ENCODE data around the gene YDJC. TPM values are rescaled to one million over a fixed set of nuclear protein-coding genes. Genes with fewer than 3 reads are reported as not detected.
"Not testable (repeated sequence)": the region's sequence is repeated elsewhere in the genome, so short reads cannot be mapped to it uniquely, and the experiment has no call there.

Gene YDJC
- total RNA-seq, 1 experiment from 2014 or later, result 34.6 TPM

DNA sequence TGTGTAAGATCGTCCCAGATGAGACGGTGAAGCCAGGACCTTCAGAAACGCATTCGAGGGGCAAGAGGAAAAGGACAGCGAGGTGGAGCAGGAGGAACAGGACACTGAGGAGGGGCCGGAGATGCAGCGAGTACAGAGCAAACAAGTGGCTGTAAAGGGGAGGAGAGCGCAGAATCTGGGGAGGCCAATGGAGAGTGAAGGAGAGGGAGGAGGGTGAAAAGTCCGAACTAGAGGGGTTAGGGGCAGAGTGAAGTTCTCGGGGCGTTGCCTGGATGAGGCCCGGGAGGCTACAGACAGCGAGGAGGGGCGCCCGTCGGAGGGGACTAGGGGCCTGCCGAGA is 27.2 kb upstream of the YDJC start:
- no peak for DNase-seq (ENCODE audit: low read depth, low spot score)
- in situ Hi-C loops (cut with HindIII; ENCODE audit: low pct_unique_long_range_greater_than_20kb, low sequenced_read_pairs), result no loop called here

DNA sequence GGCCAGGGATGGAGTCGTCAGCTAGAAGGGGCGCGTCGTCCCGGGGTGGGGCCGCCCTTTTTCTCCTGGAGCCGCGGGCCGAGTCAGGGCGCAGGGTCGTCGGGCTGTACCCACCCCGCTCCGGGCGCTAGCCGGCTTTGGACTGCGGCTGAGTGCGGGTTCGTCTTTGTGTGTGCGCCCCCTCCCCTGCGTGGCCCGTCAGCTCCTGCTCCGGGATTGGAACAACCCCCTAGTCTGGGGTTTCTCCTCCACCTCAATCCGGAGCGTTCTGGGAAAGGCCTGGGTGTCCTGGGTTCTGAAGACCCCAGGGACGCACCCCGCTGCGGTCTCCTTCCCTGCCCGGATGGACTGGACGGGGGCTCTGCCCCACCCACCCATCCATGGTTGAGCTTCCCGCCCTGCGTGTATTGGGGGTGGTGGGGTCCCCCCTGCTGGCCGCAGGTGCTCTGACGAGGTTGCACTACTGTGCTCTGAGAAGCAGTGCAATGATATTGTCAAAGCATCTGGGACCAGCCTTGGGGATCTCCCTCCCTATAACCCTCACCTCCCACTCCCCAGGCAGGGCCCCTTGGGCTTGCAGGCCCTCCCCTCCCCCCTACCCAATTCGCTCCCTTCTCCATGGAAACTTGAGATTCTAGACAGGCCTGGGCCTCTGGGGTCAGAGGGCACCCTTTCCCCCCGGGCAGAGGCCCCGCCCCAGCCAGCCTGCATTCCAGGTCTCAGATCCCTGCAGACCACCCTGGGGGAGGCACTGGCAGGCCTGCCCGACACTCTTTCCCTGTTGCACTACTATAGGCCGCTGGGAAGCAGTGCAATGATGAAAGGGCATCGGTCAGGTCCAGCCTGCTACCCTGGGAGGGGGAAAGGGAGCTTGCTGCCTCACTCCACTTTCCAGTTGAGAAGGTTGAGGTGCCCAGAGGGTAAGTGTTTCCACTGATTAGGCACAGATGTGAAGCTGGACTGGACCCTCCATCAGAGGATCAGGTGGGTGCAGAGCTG is 23.0 kb upstream of the YDJC start:
- in situ Hi-C loops (cut with HindIII; ENCODE audit: low pct_unique_long_range_greater_than_20kb, low sequenced_read_pairs), result no loop called here
- no peak for DNase-seq (ENCODE audit: low read depth, low spot score)

DNA sequence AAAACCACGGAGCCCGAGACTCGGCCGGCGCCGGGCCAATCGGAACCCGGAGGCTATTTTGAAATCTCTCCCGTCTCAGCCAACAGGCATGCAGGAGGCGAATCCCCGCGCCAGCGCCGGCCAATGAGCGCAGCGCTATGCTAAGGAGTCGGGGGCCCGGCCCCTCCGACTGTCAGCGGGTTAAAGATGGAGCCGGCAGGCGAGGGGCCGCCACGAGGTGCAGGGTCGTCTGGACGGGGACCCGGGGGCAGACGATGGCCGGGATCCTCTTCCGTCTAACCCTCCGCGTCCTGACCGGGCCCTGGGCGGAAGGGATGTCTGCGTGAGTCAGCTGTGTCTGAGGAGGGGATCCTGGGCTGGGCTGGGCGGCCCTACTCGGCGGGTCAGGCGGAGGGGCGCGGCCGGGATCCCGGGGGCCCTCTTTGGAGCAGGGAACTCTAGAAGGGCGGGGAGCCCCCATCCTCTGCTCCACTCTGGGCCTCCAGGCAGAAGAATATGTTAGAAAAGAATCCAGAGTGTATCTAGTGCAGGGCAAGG is 22.3 kb upstream of the YDJC start:
- DNase-seq (ENCODE audit: low read depth, low spot score), result peak; percentile 92
- in situ Hi-C loops (cut with HindIII; ENCODE audit: low pct_unique_long_range_greater_than_20kb, low sequenced_read_pairs), result no loop called here

DNA sequence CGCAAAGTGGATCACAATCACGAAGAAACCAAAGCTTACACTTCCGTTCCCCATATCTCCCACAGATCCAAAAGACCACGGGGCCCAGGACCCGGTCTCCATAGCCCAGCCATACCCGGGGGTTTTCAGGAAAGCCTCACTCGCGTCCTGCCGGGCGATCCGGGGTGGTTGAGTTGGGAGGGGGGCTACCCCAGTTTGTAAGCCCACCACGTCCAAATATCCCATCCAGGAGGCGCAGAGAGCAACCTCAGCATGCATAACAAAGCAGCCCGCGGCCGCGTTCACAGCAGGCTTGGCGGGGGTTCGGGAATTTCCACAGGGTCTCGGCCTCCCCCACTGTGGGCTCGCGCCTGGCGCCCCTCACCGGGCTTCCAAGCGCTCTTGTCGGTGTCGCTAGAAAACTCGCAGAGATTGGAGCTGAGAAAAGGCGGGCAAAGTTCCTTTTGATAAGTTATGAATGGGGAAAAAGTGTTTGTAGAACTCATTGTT is 21.7 kb upstream of the YDJC start:
- no peak for DNase-seq (ENCODE audit: low read depth, low spot score)
- in situ Hi-C loops (cut with HindIII; ENCODE audit: low pct_unique_long_range_greater_than_20kb, low sequenced_read_pairs), result no loop called here

DNA sequence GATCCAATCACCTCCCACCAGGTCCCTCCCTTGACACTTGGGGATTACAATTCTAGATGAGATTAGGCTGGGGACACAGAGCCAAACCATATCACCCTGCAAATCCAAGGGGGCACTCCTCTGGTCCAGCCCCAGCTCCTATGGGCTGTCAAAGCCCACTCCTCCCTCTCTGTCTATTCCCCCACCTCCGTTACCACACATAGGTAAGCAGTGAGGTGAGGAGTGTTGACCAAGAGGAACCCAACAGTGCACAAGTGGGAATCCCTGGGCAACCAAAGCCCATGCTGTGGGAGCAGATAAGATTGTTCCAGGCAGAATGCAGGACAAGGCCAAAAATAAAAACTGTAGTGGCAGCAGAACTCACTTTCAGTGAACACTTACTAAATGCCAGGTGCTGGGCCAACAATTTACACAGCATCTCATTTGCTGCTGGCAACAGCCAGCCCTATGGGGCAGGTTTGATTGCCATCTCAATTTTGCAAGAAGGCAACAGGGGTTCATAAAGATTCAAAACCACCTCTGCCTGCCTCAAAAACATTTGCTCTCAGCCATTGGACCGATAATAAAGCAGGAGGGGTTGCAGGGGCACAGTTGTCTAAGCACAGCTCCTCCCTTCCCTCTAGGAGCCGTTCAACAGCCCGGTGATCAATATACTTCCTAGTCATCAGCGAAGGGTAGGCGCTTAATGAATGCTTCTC is 21.1 kb upstream of the YDJC start:
- in situ Hi-C loops (cut with HindIII; ENCODE audit: low pct_unique_long_range_greater_than_20kb, low sequenced_read_pairs), result no loop called here

DNA sequence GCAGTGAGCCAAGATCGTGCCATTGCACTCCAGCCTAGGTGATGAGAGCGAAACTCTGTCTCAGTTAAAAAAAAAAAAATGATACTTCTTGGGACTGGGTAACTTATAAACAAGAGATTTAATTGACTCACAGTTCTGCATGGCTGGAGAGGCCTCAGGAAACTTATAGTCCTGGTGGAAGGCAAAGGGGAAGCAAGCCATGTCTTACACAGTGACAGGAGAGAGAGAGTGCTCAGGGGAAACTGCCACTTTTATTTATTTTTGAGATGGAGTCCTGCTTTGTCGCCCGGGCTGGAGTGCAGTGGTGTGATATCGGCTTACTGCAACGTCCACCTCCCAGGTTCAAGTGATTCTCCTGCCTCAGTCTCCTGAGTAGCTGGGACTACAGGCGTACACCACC is 20.5 kb upstream of the YDJC start:
- no peak for DNase-seq (ENCODE audit: low read depth, low spot score)
- in situ Hi-C loops (cut with HindIII; ENCODE audit: low pct_unique_long_range_greater_than_20kb, low sequenced_read_pairs), result no loop called here

More for the DNA sequence above, 21.1 kb upstream of the YDJC start:
- no peak for DNase-seq (ENCODE audit: low read depth, low spot score)

DNA sequence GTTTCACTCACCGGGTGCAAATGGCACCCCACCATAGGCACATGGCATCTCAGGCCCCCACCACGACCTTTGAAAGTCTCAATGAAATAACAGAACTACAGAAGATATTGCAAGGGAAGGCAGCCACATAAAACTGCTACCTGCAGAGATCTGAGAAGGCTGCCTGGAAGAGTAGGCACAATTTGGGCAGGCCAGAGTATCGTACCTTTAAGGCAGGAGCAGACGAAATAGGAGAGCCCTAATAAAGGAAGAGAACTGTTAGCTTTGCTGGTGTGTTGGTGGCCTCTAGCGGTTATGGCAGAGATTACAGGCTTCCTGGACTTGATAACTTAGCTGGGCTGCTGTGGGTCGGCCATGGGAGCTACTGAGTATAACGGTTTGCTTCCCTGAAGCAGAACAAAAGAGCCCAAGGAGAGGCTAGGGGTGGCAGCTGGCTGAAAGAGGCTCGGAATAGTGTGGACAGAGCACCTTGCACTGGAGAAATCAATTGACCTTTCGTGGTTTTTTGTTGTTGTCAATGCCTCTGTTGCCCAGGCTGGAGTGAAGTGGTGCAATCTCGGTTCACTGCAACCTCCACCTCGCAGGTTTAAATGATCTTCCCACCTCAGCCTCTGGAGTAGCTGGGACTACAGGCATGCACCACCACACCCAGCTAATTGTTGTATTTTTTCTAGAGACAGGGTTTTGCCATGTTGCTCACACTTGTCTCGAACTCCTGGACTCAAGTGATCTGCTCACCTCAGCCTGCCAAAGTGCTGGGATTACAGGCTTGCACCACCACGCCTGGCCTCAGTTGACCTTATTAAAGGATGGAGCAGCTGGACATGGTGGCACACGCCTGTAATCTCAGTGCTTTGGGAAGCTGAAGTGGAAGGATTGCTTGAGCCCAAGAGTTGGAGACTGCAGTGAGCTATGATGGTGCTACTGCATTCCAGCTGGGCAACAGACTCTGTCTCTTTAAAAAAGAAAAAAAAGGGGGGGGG is 17.1 kb upstream of the YDJC start:
- in situ Hi-C loops (cut with HindIII; ENCODE audit: low pct_unique_long_range_greater_than_20kb, low sequenced_read_pairs), result no loop called here
- DNase-seq (ENCODE audit: low read depth, low spot score), result peak; percentile 92

DNA sequence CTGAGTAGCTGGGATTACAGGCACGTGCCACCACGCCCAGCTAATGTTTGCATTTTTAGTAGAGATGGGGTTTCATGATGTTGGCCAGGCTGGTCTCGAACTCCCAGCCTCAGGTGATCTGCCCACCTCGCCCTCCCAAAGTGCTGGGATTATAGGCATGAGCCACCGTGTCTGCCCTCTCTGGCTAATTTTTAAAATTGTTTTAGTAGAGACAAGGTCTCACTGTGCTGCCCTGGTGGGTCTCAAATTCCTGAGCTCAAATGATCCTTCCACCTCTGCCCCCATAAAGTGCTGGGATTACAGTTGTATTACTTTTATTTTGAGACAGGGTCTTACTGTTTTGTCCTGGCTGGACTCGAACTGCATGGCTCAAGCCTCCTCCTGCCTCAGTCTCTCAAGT is 15.7 kb upstream of the YDJC start:
- in situ Hi-C loops (cut with HindIII; ENCODE audit: low pct_unique_long_range_greater_than_20kb, low sequenced_read_pairs); DNase-seq (ENCODE audit: low read depth, low spot score): not testable (repeated sequence)

DNA sequence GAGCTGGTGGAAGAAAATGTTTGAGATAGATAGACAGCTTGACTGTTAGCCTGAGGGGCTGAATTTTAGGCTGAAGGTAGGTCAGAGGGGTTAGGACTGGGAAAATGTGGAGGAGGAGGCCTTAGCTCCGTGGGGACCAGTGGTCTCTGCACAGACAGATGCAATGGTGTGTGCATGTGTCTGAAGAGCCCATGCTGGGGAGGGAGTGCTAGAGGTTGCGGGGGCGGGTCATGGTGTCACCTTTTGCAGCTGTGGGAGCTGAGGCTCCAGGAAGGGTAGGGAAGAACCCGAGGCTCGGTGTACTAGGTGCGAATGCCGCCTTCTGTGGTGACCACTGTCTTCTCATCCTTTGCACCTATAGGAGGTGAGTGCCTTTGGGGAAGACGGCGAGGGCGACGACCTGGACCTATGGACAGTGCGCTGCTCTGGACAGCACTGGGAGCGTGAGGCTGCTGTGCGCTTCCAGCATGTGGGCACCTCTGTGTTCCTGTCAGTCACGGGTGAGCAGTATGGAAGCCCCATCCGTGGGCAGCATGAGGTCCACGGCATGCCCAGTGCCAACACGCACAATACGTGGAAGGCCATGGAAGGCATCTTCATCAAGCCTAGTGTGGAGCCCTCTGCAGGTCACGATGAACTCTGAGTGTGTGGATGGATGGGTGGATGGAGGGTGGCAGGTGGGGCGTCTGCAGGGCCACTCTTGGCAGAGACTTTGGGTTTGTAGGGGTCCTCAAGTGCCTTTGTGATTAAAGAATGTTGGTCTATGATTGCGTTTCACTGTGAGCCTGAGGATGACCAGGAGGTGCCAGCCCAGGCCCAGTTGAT is 13.9 kb upstream of the YDJC start:
- peak; percentile 45 for DNase-seq (ENCODE audit: low read depth, low spot score)
- in situ Hi-C loops (cut with HindIII; ENCODE audit: low pct_unique_long_range_greater_than_20kb, low sequenced_read_pairs), result no loop called here

DNA sequence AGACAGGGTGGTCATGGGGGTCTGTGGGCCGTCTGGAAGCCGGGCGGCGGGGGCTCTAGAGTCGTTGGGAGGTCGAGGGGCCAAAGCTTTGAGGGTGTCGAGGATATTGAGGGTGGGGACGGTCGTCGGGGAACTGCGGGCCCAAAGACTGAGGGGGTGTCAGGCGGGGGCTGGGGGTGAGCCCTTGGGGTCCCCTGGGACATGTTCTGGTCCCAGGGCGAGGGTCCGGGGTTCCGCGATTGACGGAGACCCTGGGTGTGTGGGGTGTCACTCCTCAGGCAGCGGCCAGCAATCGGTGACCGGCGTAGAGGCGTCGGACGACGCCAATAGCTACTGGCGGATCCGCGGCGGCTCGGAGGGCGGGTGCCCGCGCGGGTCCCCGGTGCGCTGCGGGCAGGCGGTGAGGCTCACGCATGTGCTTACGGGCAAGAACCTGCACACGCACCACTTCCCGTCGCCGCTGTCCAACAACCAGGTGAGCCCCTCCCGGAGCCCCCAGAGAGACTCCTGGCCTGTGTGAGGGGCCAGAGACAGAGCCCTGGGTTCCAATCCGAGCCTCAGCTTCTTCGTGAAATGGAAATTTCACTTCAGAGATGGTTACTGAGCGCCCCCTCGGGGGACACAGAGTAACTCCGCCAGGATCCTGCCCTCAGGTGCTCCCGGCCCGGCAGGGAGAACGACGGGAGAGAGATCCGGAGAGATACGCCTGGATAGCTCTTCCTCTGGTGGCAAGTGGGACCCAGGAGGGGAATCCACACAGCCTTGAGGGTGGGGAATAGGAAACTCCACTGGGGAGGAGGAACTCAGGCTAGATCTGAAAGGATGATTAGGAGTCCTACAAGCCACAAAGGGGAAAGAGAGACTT is 13.0 kb upstream of the YDJC start:
- DNase-seq (ENCODE audit: low read depth, low spot score), result peak; percentile 73
- in situ Hi-C loops (cut with HindIII; ENCODE audit: low pct_unique_long_range_greater_than_20kb, low sequenced_read_pairs), result no loop called here

DNA sequence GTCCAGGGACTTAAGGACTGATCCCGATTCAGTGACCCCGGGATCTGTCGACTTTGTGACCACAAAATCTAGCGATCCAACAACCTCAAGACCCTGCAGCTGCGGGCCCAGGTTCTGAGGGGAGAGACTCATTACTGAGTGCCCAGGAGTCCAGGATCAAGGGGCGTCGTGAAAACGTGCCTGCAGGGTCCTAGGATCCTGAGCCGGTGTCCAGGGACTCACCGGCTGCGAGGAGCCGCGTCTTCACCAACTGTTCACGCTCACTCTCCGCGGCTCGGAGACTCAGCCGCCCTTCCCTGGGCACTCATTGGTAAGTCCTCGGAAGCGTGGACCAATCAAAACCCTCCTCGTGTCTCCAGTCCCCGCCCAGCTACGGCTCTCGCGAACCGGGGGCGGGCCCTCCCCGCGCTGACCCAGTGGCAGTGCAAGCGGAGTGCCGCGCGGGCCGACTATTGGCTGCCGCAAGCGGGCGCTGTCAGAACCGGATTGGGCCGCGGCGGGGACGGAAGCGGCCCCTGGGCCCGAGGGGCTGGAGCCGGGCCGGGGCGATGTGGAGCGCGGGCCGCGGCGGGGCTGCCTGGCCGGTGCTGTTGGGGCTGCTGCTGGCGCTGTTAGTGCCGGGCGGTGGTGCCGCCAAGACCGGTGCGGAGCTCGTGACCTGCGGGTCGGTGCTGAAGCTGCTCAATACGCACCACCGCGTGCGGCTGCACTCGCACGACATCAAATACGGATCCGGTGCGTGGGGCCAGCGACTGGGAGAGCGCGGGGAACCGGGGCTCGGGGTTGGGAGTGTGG is 12.2 kb upstream of the YDJC start, which contains the start of gene SDF2L1:
Gene SDF2L1, plus strand, starts transcription at position 514 of the 795 bp plus-strand sequence. Its CDS starts 35 bp downstream, at position 549.
- in situ Hi-C loops (cut with HindIII; ENCODE audit: low pct_unique_long_range_greater_than_20kb, low sequenced_read_pairs), result no loop called here
- peak; percentile 99 for DNase-seq (ENCODE audit: low read depth, low spot score)

DNA sequence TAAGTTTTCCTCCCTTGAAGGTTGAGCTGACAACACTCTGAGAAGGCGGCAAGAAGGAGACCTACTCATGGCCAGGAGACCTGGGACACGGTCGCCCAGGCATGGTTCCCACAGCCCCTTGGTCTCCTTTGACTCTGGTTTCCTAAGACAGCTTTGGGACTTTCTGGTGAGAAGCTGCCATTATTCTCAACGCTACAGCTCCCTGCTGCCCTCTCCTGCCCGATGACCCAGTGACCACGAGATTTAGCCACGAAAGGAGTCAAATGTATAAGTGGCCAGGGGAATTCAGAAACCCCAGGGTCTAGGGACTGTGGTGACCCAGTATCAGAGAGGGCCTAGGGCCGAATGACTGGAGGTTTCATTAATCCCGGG is 11.6 kb upstream of the YDJC start:
- DNase-seq (ENCODE audit: low read depth, low spot score), result peak; percentile 84

DNA sequence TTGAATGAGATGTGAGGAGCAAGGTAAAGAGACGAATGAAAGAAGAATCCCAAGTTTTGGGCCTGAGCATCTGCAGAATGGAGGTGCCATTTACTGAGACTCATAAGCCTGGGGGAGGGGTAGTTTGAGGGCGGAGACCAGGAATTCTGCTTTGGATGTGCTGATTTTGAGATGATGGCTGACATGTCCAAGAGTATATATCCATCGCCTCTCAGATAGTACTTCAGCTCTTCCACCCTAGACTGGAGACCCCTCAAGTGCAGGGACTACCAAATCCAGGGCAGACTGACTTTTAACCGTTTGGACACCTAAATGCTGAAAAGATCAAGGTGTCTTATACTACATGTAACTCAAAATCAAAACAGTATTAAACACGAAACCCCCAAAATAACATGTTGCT is 11.0 kb upstream of the YDJC start:
- in situ Hi-C loops (cut with HindIII; ENCODE audit: low pct_unique_long_range_greater_than_20kb, low sequenced_read_pairs), result no loop called here
- no peak for DNase-seq (ENCODE audit: low read depth, low spot score)

More for the DNA sequence above, 11.6 kb upstream of the YDJC start:
- in situ Hi-C loops (cut with HindIII; ENCODE audit: low pct_unique_long_range_greater_than_20kb, low sequenced_read_pairs), result no loop called here

DNA sequence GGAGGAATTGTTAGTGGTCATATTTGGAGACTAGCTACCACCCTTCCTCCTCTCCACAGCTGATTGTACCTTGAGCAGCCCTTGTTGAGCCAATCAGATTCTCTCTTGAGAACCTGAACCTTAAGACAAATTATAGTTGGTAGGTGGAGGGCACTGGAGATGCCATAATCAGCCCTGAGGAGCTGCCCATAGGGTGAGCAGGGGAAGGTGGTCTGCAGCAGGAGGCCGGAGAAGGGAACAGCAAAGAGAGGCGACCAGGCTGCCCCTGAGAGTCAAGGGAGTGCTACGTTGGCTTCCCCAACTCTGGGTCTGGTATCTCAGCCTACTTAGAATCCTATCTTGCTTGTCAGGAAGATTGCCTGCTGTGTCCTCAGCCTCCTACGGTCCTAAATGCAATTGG is 9.5 kb upstream of the YDJC start:
- in situ Hi-C loops (cut with HindIII; ENCODE audit: low pct_unique_long_range_greater_than_20kb, low sequenced_read_pairs), result no loop called here

DNA sequence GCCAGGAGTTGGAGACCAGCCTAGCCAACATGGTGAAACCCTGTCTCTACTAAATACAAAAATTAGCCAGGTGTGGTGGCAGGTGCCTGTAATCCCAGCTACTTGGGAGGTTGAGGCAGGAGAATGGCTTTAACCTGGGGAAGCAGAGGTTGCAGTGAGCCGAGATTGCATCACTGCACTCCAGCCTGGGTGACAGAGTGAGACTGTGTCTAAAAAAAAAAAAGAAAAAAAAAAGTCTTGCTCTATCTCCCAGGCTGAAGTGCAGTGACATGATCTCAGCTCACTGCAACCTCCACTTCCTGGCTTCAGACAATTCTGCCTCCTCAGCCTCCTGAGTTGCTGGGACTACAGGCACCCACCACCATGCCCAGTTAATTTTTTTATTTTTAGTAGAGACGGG is 7.6 kb upstream of the YDJC start:
- in situ Hi-C loops (cut with HindIII; ENCODE audit: low pct_unique_long_range_greater_than_20kb, low sequenced_read_pairs); DNase-seq (ENCODE audit: low read depth, low spot score): not testable (repeated sequence)

More for the DNA sequence above, 9.5 kb upstream of the YDJC start:
- DNase-seq (ENCODE audit: low read depth, low spot score), result no peak
